ENCODE data around the gene C1QL4. TPM values are rescaled to one million over a fixed set of nuclear protein-coding genes. Genes with fewer than 3 reads are reported as not detected.
"Not testable (repeated sequence)": the region's sequence is repeated elsewhere in the genome, so short reads cannot be mapped to it uniquely, and the experiment has no call there.

The C1QL4 gene
- total RNA-seq, 1 experiment from 2014 or later = not detected

DNA sequence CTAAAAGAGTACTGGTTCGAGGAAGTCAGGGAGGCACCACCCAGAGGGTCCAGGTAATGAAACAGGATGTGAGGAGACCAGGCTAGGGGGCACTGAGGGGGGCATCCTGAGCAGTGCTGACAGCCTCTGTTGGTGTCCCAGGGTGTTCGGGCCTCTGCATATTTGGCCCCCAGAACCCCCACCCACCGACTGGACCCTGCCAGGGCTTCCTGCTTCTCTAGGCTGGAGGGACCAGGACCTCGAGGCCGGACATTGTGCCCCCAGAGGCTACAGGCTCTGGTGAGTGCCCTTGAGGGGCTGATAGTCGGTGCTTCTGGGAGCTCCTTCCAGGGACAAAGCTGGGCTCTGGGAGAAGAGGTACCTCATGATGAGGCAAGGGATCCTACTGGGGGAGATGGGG, 11.4 kb downstream of the C1QL4 start:
- Mint-ChIP-seq H3K27ac (ENCODE audit: low read depth, unreplicated experiment) (peak overlapping the region; percentile 67), H3K4me1 (ENCODE audit: insufficient read depth, unreplicated experiment) (peaks cover 13% of the 10 kb centered on the region), H3K9me3 (ENCODE audit: unreplicated experiment) (no peaks in the 10 kb centered on the region), H3K27me3 (ENCODE audit: insufficient read depth, unreplicated experiment) (no peaks in the 10 kb centered on the region), H3K4me3 (ENCODE audit: unreplicated experiment) (no peak overlapping the region), H3K36me3 (ENCODE audit: insufficient read depth, unreplicated experiment) (peaks cover 5% of the 10 kb centered on the region)
- ChIA-PET POLR2A (interaction anchor here (1.0 kb wide), 1 partner anchor 55 kb away, joined by 3 read pairs; no protein-coding TSS in a partner anchor), CTCF (interaction anchor here (0.5 to 2.2 kb wide), 6 partner anchors 22 to 188 kb away, joined by 3 to 12 read pairs (median 6); no protein-coding TSS in a partner anchor)
- no peak for DNase-seq (ENCODE audit: unreplicated experiment)
- intact Hi-C loops (cut with micrococcal nuclease) = no loop called here
- no TSS peak for BruUV-seq (replicated peaks)
- TF ChIP-seq, protein P1, sequence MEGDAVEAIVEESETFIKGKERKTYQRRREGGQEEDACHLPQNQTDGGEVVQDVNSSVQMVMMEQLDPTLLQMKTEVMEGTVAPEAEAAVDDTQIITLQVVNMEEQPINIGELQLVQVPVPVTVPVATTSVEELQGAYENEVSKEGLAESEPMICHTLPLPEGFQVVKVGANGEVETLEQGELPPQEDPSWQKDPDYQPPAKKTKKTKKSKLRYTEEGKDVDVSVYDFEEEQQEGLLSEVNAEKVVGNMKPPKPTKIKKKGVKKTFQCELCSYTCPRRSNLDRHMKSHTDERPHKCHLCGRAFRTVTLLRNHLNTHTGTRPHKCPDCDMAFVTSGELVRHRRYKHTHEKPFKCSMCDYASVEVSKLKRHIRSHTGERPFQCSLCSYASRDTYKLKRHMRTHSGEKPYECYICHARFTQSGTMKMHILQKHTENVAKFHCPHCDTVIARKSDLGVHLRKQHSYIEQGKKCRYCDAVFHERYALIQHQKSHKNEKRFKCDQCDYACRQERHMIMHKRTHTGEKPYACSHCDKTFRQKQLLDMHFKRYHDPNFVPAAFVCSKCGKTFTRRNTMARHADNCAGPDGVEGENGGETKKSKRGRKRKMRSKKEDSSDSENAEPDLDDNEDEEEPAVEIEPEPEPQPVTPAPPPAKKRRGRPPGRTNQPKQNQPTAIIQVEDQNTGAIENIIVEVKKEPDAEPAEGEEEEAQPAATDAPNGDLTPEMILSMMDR (IDR thresholded peaks at IDR 0.05; ENCODE audit: unreplicated experiment) = no peak

DNA sequence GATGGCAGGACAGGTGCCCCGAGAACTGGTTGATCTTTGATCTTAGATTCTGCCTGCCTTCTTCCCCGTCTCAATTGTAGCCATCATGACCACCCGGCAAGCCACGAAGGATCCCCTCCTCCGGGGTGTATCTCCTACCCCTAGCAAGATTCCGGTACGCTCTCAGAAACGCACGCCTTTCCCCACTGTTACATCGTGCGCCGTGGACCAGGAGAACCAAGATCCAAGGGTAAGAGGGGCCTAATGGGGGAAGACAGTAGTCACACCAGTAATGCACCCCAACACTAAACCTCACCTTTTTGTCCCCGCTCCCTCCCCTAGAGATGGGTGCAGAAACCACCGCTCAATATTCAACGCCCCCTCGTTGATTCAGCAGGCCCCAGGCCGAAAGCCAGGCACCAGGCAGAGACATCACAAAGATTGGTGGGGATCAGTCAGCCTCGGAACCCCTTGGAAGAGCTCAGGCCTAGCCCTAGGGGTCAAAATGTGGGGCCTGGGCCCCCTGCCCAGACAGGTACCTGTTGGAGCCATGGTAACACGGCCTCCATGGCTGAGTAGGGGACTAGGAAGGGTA, 13.4 kb downstream of the C1QL4 start:
- no peaks in the 10 kb centered on the region for H3K9me3 Mint-ChIP-seq (ENCODE audit: unreplicated experiment)
- ChIA-PET POLR2A (interaction anchor here (0.5 to 1.6 kb wide), 9 partner anchors 34 to 418 kb away, joined by 3 to 6 read pairs (median 4); partner anchors contain the start of gene TMBIM6), CTCF (interaction anchor here (0.7 to 2.2 kb wide), 3 partner anchors 24 to 241 kb away, joined by 3 to 12 read pairs (median 4); no protein-coding TSS in a partner anchor)
- BruUV-seq (replicated peaks) = TSS peak; percentile 78
- H3K4me1 Mint-ChIP-seq (ENCODE audit: insufficient read depth, unreplicated experiment) = peaks cover 13% of the 10 kb centered on the region
- TF ChIP-seq, protein P1 (IDR thresholded peaks at IDR 0.05; ENCODE audit: unreplicated experiment) = no peak
- peak overlapping the region; percentile 76 for H3K27ac Mint-ChIP-seq (ENCODE audit: low read depth, unreplicated experiment)
- H3K4me3 Mint-ChIP-seq (ENCODE audit: unreplicated experiment) = peak overlapping the region; percentile 100
- intact Hi-C loops (cut with micrococcal nuclease) = no loop called here
- no peak for DNase-seq (ENCODE audit: unreplicated experiment)
- peaks cover 5% of the 10 kb centered on the region for H3K36me3 Mint-ChIP-seq (ENCODE audit: insufficient read depth, unreplicated experiment)
- H3K27me3 Mint-ChIP-seq (ENCODE audit: insufficient read depth, unreplicated experiment) = no peaks in the 10 kb centered on the region

DNA sequence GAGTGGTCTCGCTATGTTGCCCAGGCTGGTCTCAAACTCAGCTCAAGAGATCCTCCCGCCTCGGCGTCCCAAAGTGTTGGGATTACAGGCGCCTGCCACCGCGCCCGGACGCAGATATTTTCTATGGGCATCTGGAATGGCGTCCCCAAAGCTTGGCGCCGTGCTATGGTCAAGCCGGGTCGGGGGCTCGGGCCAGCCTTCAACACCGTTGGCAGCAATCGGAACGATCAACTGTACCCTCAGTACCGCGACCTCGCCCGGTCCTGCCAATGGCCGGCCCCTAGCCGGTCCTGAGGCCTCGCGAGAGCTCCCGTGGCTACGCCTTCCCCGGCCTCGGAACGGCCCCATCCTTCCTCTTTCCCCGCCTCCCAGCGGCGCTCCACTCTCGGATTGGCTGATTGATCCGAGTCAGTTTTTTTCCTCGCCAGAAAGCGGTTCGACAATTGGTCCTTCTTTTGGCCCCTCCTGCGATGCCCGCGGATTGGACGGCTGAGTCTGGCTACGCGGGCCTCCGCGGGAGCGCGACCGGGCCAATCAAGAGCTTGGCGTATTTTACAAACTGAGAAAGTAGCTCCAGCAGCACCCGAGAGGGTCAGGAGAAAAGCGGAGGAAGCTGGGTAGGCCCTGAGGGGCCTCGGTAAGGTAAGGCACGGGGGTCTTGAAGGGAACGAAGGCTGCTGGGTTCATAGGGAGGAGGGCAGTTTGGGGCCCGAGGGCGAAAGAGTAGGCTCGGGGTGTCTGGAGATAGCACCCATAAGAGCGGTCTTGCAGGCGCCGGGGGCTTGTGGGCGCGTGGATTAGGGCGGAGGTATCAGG, 14.1 kb downstream of the C1QL4 start, which contains the start of gene TROAP:
TROAP (plus strand) TSS at position 548 of the 816 bp plus-strand sequence. CDS start 354 bp downstream, outside the sequence.
- Mint-ChIP-seq H3K27ac (ENCODE audit: low read depth, unreplicated experiment) (peak within 1 kb of the TSS; percentile 76), H3K27me3 (ENCODE audit: insufficient read depth, unreplicated experiment) (no peaks in the 10 kb centered on the region), H3K4me1 (ENCODE audit: insufficient read depth, unreplicated experiment) (peaks cover 13% of the 10 kb centered on the region), H3K36me3 (ENCODE audit: insufficient read depth, unreplicated experiment) (peaks cover 5% of the 10 kb centered on the region), H3K9me3 (ENCODE audit: unreplicated experiment) (no peaks in the 10 kb centered on the region), H3K4me3 (ENCODE audit: unreplicated experiment) (peak within 1 kb of the TSS; percentile 100)
- intact Hi-C loops (cut with micrococcal nuclease) = no loop called here
- peak; percentile 99 for DNase-seq (ENCODE audit: unreplicated experiment)
- ChIA-PET POLR2A (interaction anchor here (0.5 to 1.6 kb wide), 13 partner anchors 19 to 418 kb away, joined by 3 to 6 read pairs (median 4); partner anchors contain the start of genes DNAJC22 and TMBIM6), CTCF (interaction anchor here (0.6 to 1.5 kb wide), 10 partner anchors 9 to 242 kb away, joined by 3 to 6 read pairs (median 4); no protein-coding TSS in a partner anchor)
- BruUV-seq (replicated peaks) = no TSS peak
- TF ChIP-seq, protein P1 (IDR thresholded peaks at IDR 0.05; ENCODE audit: unreplicated experiment) = no peak

DNA sequence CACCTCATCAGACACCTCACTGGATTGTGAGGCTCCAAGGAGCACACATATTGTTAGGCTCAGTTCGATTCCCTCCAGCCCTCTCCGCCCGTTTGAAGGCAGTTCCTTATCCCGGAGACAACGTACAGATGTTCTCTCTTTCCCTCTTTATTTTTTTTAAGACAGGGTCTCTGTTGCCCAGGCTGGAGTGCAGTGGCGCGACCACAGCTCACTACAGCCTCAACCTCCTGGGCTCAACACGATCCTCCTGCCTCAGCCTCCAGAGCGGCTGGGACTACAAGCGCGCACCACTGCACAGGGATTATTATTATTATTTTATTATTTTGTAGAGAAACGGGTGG, 14.7 kb downstream of the C1QL4 start:
- peak overlapping the region; percentile 100 for H3K4me3 Mint-ChIP-seq (ENCODE audit: unreplicated experiment)
- H3K4me1 Mint-ChIP-seq (ENCODE audit: insufficient read depth, unreplicated experiment) = peaks cover 13% of the 10 kb centered on the region
- no peaks in the 10 kb centered on the region for H3K27me3 Mint-ChIP-seq (ENCODE audit: insufficient read depth, unreplicated experiment)
- ChIA-PET CTCF (interaction anchor here (0.6 to 1.5 kb wide), 9 partner anchors 10 to 192 kb away, joined by 3 to 6 read pairs (median 4); no protein-coding TSS in a partner anchor), POLR2A (interaction anchor here (0.6 to 1.6 kb wide), 10 partner anchors 19 to 419 kb away, joined by 3 to 6 read pairs (median 4); partner anchors contain the start of genes DNAJC22 and TMBIM6)
- intact Hi-C loops (cut with micrococcal nuclease) = no loop called here
- H3K27ac Mint-ChIP-seq (ENCODE audit: low read depth, unreplicated experiment) = no peak overlapping the region
- TF ChIP-seq, protein P1 (IDR thresholded peaks at IDR 0.05; ENCODE audit: unreplicated experiment) = no peak
- H3K36me3 Mint-ChIP-seq (ENCODE audit: insufficient read depth, unreplicated experiment) = peaks cover 5% of the 10 kb centered on the region
- no peak for DNase-seq (ENCODE audit: unreplicated experiment)
- no peaks in the 10 kb centered on the region for H3K9me3 Mint-ChIP-seq (ENCODE audit: unreplicated experiment)
- TSS peak; percentile 92 for BruUV-seq (replicated peaks)

DNA sequence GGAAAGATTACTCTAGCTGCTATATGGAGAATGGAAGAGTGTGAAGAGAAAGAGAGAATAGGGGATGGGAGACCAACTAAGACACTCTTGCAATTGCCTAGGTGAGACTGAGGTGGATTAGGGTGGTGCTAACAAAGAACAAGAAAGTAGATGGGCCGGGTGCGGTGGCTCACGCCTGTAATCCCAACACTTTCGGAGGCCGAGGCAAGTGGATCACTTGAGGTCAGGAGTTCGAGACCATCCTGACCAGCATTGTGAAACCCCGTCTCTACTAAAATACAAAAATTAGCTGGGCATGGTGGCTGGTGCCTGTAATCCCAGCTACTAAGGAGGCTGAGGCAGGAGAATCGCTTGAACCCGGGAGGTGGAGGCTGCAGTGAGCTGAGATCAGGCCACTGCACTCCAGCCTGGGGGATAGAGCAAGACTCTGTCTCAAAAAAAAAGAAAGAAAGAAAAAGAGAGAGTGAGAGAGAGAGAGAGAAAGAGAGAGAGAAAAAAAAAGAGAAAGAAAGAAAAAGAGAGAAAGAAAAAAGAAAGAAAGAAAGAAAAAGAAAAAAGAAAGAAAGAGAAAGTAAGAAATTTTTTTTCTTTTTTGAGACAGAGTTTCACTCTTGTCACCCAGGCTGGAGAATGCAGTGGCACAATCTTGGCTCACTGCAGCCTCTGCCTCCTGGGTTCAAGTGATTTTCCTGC, 16.4 kb downstream of the C1QL4 start:
- CTCF ChIA-PET; H3K27ac Mint-ChIP-seq (ENCODE audit: low read depth, unreplicated experiment); POLR2A ChIA-PET; H3K27me3 Mint-ChIP-seq (ENCODE audit: insufficient read depth, unreplicated experiment); intact Hi-C loops (cut with micrococcal nuclease); H3K36me3 Mint-ChIP-seq (ENCODE audit: insufficient read depth, unreplicated experiment); BruUV-seq (replicated peaks); DNase-seq (ENCODE audit: unreplicated experiment); H3K9me3 Mint-ChIP-seq (ENCODE audit: unreplicated experiment): not testable (repeated sequence)
- Mint-ChIP-seq H3K4me1 (ENCODE audit: insufficient read depth, unreplicated experiment) (peaks cover 13% of the 10 kb centered on the region), H3K4me3 (ENCODE audit: unreplicated experiment) (peak overlapping the region; percentile 61)

All from MCF 10A (cell line).